HEK293 (cell line): ENCODE data around the gene SMC1B.

Experiments
- KLF1 ChIP-seq: fragments of 450-650 bp; formaldehyde crosslinking; IDR thresholded peaks from 2 replicates; pipeline ENCODE4 v1.5.1; 2016; ENCODE audit warnings: missing biosample characterization, missing genetic modification characterization
- KLF10 ChIP-seq: fragments of 450-650 bp; IDR thresholded peaks from 2 replicates; pipeline ENCODE4 v1.5.1; 2018; ENCODE audit warnings: missing biosample characterization, mild to moderate bottlenecking, missing genetic modification characterization
- KLF9 ChIP-seq: fragments of 450-650 bp; formaldehyde crosslinking; IDR thresholded peaks from 2 replicates; pipeline ENCODE4 v1.5.1; 2016; ENCODE audit warnings: missing biosample characterization, missing genetic modification characterization, low read depth
- OVOL3 ChIP-seq: fragments of 450-650 bp; formaldehyde crosslinking; IDR thresholded peaks from 2 replicates; pipeline ENCODE4 v1.5.1; 2016; ENCODE audit warnings: missing biosample characterization, missing genetic modification characterization
- PRDM10 ChIP-seq: fragments of 450-650 bp; formaldehyde crosslinking; IDR thresholded peaks from 2 replicates; pipeline ENCODE4 v1.5.1; 2016; ENCODE audit warnings: missing biosample characterization, missing genetic modification characterization
- SCRT2 ChIP-seq: fragments of 450-650 bp; formaldehyde crosslinking; IDR thresholded peaks from 2 replicates; pipeline ENCODE4 v1.5.1; 2016; ENCODE audit warnings: missing biosample characterization, missing genetic modification characterization
- YY1 ChIP-seq: fragments of 450-650 bp; formaldehyde crosslinking; IDR thresholded peaks from 2 replicates; pipeline ENCODE4 v1.5.1; 2018; ENCODE audit warnings: missing biosample characterization, missing genetic modification characterization
- ZBTB10 ChIP-seq: fragments of 450-650 bp; formaldehyde crosslinking; IDR thresholded peaks from 2 replicates; pipeline ENCODE4 v1.5.1; 2016; ENCODE audit warnings: missing biosample characterization, missing genetic modification characterization
- ZBTB17 ChIP-seq: fragments of 450-650 bp; formaldehyde crosslinking; IDR thresholded peaks from 2 replicates; pipeline ENCODE4 v1.5.1; 2016; ENCODE audit warnings: missing biosample characterization, missing genetic modification characterization
- ZBTB48 ChIP-seq: fragments of 450-650 bp; formaldehyde crosslinking; IDR thresholded peaks from 2 replicates; pipeline ENCODE4 v1.5.1; 2016; ENCODE audit warnings: missing biosample characterization, missing genetic modification characterization
- ZNF248 ChIP-seq: fragments of 450-650 bp; formaldehyde crosslinking; IDR thresholded peaks from 2 replicates; pipeline ENCODE4 v1.5.1; 2017; ENCODE audit warnings: missing biosample characterization, missing genetic modification characterization
- ZNF302 ChIP-seq: fragments of 450-650 bp; formaldehyde crosslinking; IDR thresholded peaks from 2 replicates; pipeline ENCODE4 v1.5.1; 2016; ENCODE audit warnings: missing biosample characterization, missing genetic modification characterization, low read depth
- ZNF521 ChIP-seq: fragments of 450-650 bp; formaldehyde crosslinking; IDR thresholded peaks from 2 replicates; pipeline ENCODE4 v1.5.1; 2017; ENCODE audit warnings: missing biosample characterization, mild to moderate bottlenecking, missing genetic modification characterization
- ZNF561 ChIP-seq: fragments of 450-650 bp; IDR thresholded peaks from 2 replicates; pipeline ENCODE4 v1.5.1; 2018; ENCODE audit warnings: missing biosample characterization, missing genetic modification characterization, borderline replicate concordance
- ZNF596 ChIP-seq: fragments of 450-650 bp; IDR thresholded peaks from 2 replicates; pipeline ENCODE4 v1.5.0; 2018; ENCODE audit warnings: missing biosample characterization, mild to moderate bottlenecking, missing genetic modification characterization, moderate library complexity
- ZNF600 ChIP-seq: fragments of 450-650 bp; formaldehyde crosslinking; IDR thresholded peaks from 2 replicates; pipeline ENCODE4 v1.5.1; 2016; ENCODE audit warnings: missing biosample characterization, missing genetic modification characterization
- ZNF658 ChIP-seq: fragments of 450-650 bp; formaldehyde crosslinking; IDR thresholded peaks from 2 replicates; pipeline ENCODE4; 2016; ENCODE audit warnings: missing biosample characterization, missing genetic modification characterization
- ZNF776 ChIP-seq: fragments of 450-650 bp; formaldehyde crosslinking; IDR thresholded peaks from 2 replicates; pipeline ENCODE4 v1.5.0; 2017; ENCODE audit warnings: missing biosample characterization, missing genetic modification characterization, borderline replicate concordance
- ZSCAN5A ChIP-seq: fragments of 450-650 bp; formaldehyde crosslinking; IDR thresholded peaks from 2 replicates; pipeline ENCODE4 v1.5.1; 2016; ENCODE audit warnings: missing biosample characterization, missing genetic modification characterization
- TF ChIP-seq, protein P1 (sequence below): fragments of 450-650 bp; formaldehyde crosslinking; optimal IDR thresholded peaks from 2 replicates; pipeline ENCODE3; 2016; ENCODE audit warnings: missing biosample characterization, mild to moderate bottlenecking, missing genetic modification characterization
- TF ChIP-seq, protein P2 (sequence below): fragments of 450-650 bp; formaldehyde crosslinking; IDR thresholded peaks from 2 replicates; pipeline ENCODE4 v1.5.1; 2017; ENCODE audit warnings: missing biosample characterization, missing genetic modification characterization
- TF ChIP-seq, protein P3 (sequence below): fragments of 450-650 bp; formaldehyde crosslinking; IDR thresholded peaks from 2 replicates; pipeline ENCODE4 v1.5.1; 2016; ENCODE audit warnings: missing biosample characterization, missing genetic modification characterization, low read depth
- TF ChIP-seq, protein P4 (sequence below): fragments of 450-650 bp; formaldehyde crosslinking; IDR thresholded peaks from 2 replicates; pipeline ENCODE4 v1.5.1; 2016; ENCODE audit warnings: missing biosample characterization, missing genetic modification characterization, borderline replicate concordance

Gene SMC1B

DNA sequence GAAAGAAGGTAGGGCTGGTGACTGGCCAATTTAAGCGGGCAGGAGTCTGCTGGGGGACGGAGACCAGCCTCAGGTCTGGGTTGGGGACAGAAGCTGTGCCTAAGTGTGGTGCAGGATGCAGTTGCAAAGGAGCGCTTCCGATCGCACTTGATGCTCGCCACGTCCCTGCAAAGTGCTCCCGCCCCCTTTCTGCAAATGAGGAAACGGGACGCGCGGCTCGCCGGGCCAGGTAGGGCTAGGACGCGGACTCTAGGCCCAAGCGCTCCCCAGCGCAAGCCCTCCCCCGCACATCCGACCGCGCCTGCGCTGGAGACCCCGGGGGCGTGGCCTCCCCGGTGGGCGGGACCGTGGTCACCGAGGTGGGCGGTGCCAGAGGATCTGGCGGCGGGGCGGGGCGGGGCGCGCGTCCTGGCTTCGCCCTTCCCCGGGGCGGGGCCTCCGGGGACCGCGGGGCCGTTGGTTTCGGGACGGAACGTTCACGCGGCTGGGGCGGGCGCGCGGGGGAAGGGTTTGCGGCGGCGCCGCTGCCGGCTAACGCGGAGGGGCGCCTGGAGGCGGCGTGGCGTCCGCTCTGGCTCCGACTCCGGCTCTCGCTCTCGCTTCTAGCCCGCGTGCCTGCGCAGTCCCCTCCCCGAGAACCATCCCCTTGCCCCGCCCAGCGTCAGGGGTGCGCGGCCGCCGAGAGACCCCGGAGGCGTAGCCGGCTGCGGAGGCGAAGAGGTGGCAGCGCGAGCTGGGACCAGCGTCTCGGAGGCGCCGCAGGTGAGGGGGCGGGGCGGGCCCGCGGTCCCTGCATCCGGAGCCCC lies 103.8 kb downstream of the SMC1B start, which contains the start of gene FAM118A (continued):
- TF ChIP-seq, protein P1, sequence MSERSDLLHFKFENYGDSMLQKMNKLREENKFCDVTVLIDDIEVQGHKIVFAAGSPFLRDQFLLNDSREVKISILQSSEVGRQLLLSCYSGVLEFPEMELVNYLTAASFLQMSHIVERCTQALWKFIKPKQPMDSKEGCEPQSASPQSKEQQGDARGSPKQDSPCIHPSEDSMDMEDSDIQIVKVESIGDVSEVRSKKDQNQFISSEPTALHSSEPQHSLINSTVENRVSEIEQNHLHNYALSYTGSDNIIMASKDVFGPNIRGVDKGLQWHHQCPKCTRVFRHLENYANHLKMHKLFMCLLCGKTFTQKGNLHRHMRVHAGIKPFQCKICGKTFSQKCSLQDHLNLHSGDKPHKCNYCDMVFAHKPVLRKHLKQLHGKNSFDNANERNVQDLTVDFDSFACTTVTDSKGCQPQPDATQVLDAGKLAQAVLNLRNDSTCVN = peak; percentile 91
- TF ChIP-seq ZBTB10 (tag by site-specific recombination) = peak; percentile 69
- TF ChIP-seq ZBTB17 = peak; percentile 48; the same call in 1 of the 2 replicates
- TF ChIP-seq ZNF658 (tag by site-specific recombination) = no peak
- peak; percentile 50; the same call in 1 of the 2 replicates for TF ChIP-seq YY1 (tag by site-specific recombination)
- TF ChIP-seq ZNF596 (tag by site-specific recombination) = peak; percentile 16; the same call in 1 of the 2 replicates
- TF ChIP-seq, protein P2, sequence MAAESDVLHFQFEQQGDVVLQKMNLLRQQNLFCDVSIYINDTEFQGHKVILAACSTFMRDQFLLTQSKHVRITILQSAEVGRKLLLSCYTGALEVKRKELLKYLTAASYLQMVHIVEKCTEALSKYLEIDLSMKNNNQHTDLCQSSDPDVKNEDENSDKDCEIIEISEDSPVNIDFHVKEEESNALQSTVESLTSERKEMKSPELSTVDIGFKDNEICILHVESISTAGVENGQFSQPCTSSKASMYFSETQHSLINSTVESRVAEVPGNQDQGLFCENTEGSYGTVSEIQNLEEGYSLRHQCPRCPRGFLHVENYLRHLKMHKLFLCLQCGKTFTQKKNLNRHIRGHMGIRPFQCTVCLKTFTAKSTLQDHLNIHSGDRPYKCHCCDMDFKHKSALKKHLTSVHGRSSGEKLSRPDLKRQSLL (tag by site-specific recombination) = peak; percentile 69; the same call in 1 of the 2 replicates
- TF ChIP-seq, protein P3, sequence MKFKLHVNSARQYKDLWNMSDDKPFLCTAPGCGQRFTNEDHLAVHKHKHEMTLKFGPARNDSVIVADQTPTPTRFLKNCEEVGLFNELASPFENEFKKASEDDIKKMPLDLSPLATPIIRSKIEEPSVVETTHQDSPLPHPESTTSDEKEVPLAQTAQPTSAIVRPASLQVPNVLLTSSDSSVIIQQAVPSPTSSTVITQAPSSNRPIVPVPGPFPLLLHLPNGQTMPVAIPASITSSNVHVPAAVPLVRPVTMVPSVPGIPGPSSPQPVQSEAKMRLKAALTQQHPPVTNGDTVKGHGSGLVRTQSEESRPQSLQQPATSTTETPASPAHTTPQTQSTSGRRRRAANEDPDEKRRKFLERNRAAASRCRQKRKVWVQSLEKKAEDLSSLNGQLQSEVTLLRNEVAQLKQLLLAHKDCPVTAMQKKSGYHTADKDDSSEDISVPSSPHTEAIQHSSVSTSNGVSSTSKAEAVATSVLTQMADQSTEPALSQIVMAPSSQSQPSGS = no peak
- peak; percentile 51; the same call in 1 of the 2 replicates for TF ChIP-seq ZNF600
- peak; percentile 14; the same call in 1 of the 2 replicates for TF ChIP-seq PRDM10 (tag by site-specific recombination)
- TF ChIP-seq, protein P4, sequence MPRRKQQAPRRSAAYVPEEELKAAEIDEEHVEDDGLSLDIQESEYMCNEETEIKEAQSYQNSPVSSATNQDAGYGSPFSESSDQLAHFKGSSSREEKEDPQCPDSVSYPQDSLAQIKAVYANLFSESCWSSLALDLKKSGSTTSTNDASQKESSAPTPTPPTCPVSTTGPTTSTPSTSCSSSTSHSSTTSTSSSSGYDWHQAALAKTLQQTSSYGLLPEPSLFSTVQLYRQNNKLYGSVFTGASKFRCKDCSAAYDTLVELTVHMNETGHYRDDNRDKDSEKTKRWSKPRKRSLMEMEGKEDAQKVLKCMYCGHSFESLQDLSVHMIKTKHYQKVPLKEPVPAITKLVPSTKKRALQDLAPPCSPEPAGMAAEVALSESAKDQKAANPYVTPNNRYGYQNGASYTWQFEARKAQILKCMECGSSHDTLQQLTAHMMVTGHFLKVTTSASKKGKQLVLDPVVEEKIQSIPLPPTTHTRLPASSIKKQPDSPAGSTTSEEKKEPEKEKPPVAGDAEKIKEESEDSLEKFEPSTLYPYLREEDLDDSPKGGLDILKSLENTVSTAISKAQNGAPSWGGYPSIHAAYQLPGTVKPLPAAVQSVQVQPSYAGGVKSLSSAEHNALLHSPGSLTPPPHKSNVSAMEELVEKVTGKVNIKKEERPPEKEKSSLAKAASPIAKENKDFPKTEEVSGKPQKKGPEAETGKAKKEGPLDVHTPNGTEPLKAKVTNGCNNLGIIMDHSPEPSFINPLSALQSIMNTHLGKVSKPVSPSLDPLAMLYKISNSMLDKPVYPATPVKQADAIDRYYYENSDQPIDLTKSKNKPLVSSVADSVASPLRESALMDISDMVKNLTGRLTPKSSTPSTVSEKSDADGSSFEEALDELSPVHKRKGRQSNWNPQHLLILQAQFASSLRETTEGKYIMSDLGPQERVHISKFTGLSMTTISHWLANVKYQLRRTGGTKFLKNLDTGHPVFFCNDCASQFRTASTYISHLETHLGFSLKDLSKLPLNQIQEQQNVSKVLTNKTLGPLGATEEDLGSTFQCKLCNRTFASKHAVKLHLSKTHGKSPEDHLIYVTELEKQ (tag by site-specific recombination) = no peak; the same call in 1 of the 2 replicates
- peak; percentile 69 for TF ChIP-seq KLF10 (tag by site-specific recombination)
- no peak for TF ChIP-seq OVOL3 (tag by site-specific recombination)
- no peak for TF ChIP-seq ZNF521 (tag by site-specific recombination)
- peak; percentile 69; the same call in 1 of the 2 replicates for TF ChIP-seq ZSCAN5A (tag by site-specific recombination)
- peak; percentile 87 for TF ChIP-seq KLF9 (tag by site-specific recombination)
- peak; percentile 50 for TF ChIP-seq KLF1 (tag by site-specific recombination)
- TF ChIP-seq ZNF561 (tag by site-specific recombination) = peak; percentile 90; the same call in 1 of the 2 replicates
- TF ChIP-seq ZNF248 (tag by site-specific recombination) = no peak
- TF ChIP-seq ZNF302 (tag by site-specific recombination) = no peak
- peak; percentile 17 for TF ChIP-seq ZBTB48 (tag by site-specific recombination)
- TF ChIP-seq SCRT2 (tag by site-specific recombination) = peak; percentile 41; the same call in 1 of the 2 replicates
- TF ChIP-seq ZNF776 = no peak
